GM12878 (cell line): ENCODE measurements around the gene ANKRD42. TPM values are rescaled to one million over a fixed set of nuclear protein-coding genes. Genes with fewer than 3 reads are reported as not detected.

Experiments
- EZH2 ChIP-seq: IDR thresholded peaks from 2 replicates; pipeline ENCODE4 v1.6.1; 2012; ENCODE audit warnings: low read depth, mild to moderate bottlenecking, control low read depth, inconsistent platforms, low read length, borderline replicate concordance; ENCODE audit not compliant: control insufficient read depth
- FOXK2 ChIP-seq: fragments of 450-650 bp; IDR thresholded peaks from 2 replicates; pipeline ENCODE4 v1.6.1; 2017; ENCODE audit warnings: mild to moderate bottlenecking, moderate library complexity
- HDGF ChIP-seq: fragments of 450-650 bp; IDR thresholded peaks from 2 replicates; pipeline ENCODE4 v1.6.1; 2016; ENCODE audit warnings: antibody characterized with exemption
- NFYA ChIP-seq: IDR thresholded peaks from 2 replicates; pipeline ENCODE4 v1.6.1; 2011; ENCODE audit warnings: low read depth, mild to moderate bottlenecking, low read length, improper control_type of control experiment, borderline replicate concordance
- RAD51 ChIP-seq: fragments of 450-650 bp; IDR thresholded peaks from 2 replicates; pipeline ENCODE4 v1.6.1; 2016; ENCODE audit warnings: moderate library complexity, mild to moderate bottlenecking, inconsistent platforms
- RB1 ChIP-seq: fragments of 450-650 bp; formaldehyde crosslinking; IDR thresholded peaks from 2 replicates; pipeline ENCODE4 v1.6.1; 2017; ENCODE audit warnings: mild to moderate bottlenecking, borderline replicate concordance
- SIN3A ChIP-seq: IDR thresholded peaks from 2 replicates; pipeline ENCODE4 v1.6.1; 2012; ENCODE audit warnings: low read depth, low read length, improper control_type of control experiment
- SMAD1 ChIP-seq: fragments of 450-650 bp; IDR thresholded peaks from 2 replicates; pipeline ENCODE4 v1.6.1; 2018; ENCODE audit warnings: mild to moderate bottlenecking, low read depth; ENCODE audit not compliant: partially characterized antibody
- ZBED1 ChIP-seq: IDR thresholded peaks from 2 replicates; pipeline ENCODE4 v1.6.1; 2016; ENCODE audit warnings: borderline replicate concordance
- polyA plus RNA-seq, 11 experiments: library from polyadenylated mRNA; depleted of rRNA in 4 of 11; unstranded in 6 of 11; stranded (reverse) in 5 of 11; fragments of >200 nt; fragmentation: Nextera tagmentation in 4 of 11; fragmentation: Illumina TruSeq in 1 of 11; extraction: Ambion mirVana in 4 of 11; extraction: Trizol in 1 of 11; gene quantifications; 1 replicate in 1 of 11; 2 replicates in 10 of 11; pipeline versions ENCODE4 v1.2.1 to v1.2.3, GENCODE V29; 2011 to 2016; ENCODE audit warnings: inconsistent platforms in 2 of 11, missing spikeins in 2 of 11, low read depth in 1 of 11
- total RNA-seq, 4 experiments: library from RNA; depleted of rRNA in 3 of 4; stranded (reverse); fragments of >200 nt in 3 of 4; fragmentation: Illumina TruSeq in 1 of 4; extraction: Trizol in 1 of 4; gene quantifications; 2 replicates each; pipeline versions ENCODE4 v1.2.1 to v1.2.3, GENCODE V29; 2013 to 2021
- TF ChIP-seq, protein P1 (sequence below): IDR thresholded peaks from 2 replicates; pipeline ENCODE4 v1.6.1; 2012; ENCODE audit warnings: low read depth, low read length, improper control_type of control experiment
- TF ChIP-seq, protein P2 (sequence below), 3 experiments: IDR thresholded peaks in 2 of 3; conservative IDR thresholded peaks in 1 of 3; 2 replicates each; pipeline ENCODE4 v1.5.1; 2011; ENCODE audit warnings: low read depth in 3 of 3, low read length in 3 of 3, mild to moderate bottlenecking in 3 of 3, control low read depth in 2 of 3, moderate library complexity in 2 of 3, inconsistent platforms in 1 of 3, mixed read lengths in 1 of 3; ENCODE audit not compliant: control insufficient read depth in 2 of 3, insufficient read depth in 1 of 3; ENCODE audit errors: extremely low read depth in 1 of 3
- TF ChIP-seq, protein P3 (sequence below): fragments of 150-350 bp; IDR thresholded peaks from 2 replicates; pipeline ENCODE4 v1.6.1; 2016; ENCODE audit warnings: low read depth, low read length

Gene ANKRD42
- total and polyA plus RNA-seq, 10 of the 15 experiments (the other 5 are each of a cell fraction or from before 2014, with no cell fraction given) = 0.68 to 3.2 (median 2.0) TPM

DNA sequence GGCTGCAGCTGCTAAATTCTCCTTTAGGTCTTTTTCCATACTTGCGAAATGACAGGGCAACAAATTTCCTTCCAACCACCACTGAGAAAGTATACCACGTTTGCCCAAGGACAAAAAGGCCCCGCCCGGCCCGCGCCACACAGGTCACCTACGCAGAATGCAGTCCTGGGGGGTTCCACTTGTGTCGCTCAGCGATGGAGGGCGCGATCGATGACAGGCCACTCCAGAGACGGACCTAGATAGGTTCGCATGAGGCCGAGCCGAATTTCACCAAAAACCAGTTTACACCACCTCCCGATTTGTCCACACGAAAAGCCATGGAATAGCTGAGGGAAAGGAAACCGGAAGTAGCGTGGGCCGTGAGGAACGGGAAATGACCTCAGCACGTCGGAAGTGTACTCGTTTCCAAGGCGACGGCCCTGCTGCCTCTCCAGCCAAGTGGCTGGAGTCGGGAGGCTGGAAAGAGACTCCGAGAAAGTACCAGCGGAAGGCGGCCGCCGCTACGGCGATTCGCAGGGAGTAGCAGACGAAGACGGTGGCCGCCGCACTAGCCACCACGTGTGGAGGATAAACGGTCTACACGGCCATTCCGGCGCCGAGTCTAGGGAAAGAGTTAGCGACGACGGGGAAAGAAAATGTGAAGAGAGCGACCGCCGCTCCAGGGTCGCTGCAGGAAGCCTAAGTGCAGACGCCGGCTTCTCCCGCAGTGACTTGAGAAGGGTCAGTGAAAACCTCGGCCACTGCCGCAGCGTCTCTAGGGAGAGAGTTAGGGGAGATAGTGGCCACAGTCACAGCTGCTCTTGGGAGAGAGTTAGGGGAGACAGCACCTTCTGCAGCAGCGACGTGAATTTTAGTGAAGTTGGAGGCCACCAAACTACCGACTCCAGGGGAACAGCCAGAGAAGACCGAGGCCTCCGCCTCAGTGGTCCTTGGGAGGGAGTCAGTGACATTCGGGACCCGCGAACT, at the start of gene ANKRD42 (continued):
- TF ChIP-seq, protein P1, sequence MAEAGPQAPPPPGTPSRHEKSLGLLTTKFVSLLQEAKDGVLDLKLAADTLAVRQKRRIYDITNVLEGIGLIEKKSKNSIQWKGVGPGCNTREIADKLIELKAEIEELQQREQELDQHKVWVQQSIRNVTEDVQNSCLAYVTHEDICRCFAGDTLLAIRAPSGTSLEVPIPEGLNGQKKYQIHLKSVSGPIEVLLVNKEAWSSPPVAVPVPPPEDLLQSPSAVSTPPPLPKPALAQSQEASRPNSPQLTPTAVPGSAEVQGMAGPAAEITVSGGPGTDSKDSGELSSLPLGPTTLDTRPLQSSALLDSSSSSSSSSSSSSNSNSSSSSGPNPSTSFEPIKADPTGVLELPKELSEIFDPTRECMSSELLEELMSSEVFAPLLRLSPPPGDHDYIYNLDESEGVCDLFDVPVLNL = no peak
- TF ChIP-seq EZH2 (no peak), NFYA (no peak), SIN3A (peak; percentile 97), RAD51 (no peak), ZBED1 (no peak), HDGF (no peak), SMAD1 (no peak), RB1 (peak; percentile 88; the same call in 1 of the 2 replicates), FOXK2 (no peak)
- TF ChIP-seq, protein P2, sequence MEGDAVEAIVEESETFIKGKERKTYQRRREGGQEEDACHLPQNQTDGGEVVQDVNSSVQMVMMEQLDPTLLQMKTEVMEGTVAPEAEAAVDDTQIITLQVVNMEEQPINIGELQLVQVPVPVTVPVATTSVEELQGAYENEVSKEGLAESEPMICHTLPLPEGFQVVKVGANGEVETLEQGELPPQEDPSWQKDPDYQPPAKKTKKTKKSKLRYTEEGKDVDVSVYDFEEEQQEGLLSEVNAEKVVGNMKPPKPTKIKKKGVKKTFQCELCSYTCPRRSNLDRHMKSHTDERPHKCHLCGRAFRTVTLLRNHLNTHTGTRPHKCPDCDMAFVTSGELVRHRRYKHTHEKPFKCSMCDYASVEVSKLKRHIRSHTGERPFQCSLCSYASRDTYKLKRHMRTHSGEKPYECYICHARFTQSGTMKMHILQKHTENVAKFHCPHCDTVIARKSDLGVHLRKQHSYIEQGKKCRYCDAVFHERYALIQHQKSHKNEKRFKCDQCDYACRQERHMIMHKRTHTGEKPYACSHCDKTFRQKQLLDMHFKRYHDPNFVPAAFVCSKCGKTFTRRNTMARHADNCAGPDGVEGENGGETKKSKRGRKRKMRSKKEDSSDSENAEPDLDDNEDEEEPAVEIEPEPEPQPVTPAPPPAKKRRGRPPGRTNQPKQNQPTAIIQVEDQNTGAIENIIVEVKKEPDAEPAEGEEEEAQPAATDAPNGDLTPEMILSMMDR (IDR thresholded peaks at IDR 0.05 in 2 of 3, conservative IDR thresholded peaks at IDR 0.05 in 1 of 3; ENCODE audit: control insufficient read depth in 2 of 3, extremely low read depth in 1 of 3, insufficient read depth in 1 of 3, low read depth in 3 of 3, low read length in 3 of 3) = no peak; a peak in 1 of 6 replicates
- TF ChIP-seq, protein P3, sequence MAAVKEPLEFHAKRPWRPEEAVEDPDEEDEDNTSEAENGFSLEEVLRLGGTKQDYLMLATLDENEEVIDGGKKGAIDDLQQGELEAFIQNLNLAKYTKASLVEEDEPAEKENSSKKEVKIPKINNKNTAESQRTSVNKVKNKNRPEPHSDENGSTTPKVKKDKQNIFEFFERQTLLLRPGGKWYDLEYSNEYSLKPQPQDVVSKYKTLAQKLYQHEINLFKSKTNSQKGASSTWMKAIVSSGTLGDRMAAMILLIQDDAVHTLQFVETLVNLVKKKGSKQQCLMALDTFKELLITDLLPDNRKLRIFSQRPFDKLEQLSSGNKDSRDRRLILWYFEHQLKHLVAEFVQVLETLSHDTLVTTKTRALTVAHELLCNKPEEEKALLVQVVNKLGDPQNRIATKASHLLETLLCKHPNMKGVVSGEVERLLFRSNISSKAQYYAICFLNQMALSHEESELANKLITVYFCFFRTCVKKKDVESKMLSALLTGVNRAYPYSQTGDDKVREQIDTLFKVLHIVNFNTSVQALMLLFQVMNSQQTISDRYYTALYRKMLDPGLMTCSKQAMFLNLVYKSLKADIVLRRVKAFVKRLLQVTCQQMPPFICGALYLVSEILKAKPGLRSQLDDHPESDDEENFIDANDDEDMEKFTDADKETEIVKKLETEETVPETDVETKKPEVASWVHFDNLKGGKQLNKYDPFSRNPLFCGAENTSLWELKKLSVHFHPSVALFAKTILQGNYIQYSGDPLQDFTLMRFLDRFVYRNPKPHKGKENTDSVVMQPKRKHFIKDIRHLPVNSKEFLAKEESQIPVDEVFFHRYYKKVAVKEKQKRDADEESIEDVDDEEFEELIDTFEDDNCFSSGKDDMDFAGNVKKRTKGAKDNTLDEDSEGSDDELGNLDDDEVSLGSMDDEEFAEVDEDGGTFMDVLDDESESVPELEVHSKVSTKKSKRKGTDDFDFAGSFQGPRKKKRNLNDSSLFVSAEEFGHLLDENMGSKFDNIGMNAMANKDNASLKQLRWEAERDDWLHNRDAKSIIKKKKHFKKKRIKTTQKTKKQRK = no peak
- TF ChIP-seq, all 136 proteins: peak for 49
